Ovary (tissue), 9 donors: ENCODE data around the gene MCRIP1. TPM values are rescaled to one million over a fixed set of nuclear protein-coding genes. Genes with fewer than 3 reads are reported as not detected.

Source experiments
- DNase-seq, 5 donors: peaks; one replicate each; pipeline ENCODE4 v3.0.0-alpha.2; 2019 to 2020
- H3K27ac ChIP-seq, 2 donors: fragments of 200-600 bp; one replicate each; pipeline versions ENCODE4 v1.5.1 to v1.8.0; 2019 to 2022
- H3K27me3 ChIP-seq: fragments of 200-600 bp; one replicate; pipeline ENCODE4 v1.8.0; 2022
- H3K36me3 ChIP-seq: fragments of 200-600 bp; sonication (generic); one replicate; pipeline ENCODE4 v1.5.1; 2019
- H3K4me1 ChIP-seq: one replicate; pipeline ENCODE4 v1.8.1; 2013; ENCODE audit warnings: mild to moderate bottlenecking, moderate library complexity; ENCODE audit not compliant: insufficient read depth
- H3K4me3 ChIP-seq: fragments of 200-600 bp; sonication (generic); one replicate; pipeline ENCODE4 v1.5.1; 2017
- H3K9me3 ChIP-seq, 2 donors: fragments of 200-600 bp in 1 of 2; sonication (generic) in 1 of 2; one replicate each; pipeline versions ENCODE4 v1.5.1 to v1.8.1; 2013 to 2019; ENCODE audit warnings: mild to moderate bottlenecking in 1 of 2, moderate library complexity in 1 of 2
- CTCF ChIP-seq, 3 donors: fragments of 450-650 bp in 2 of 3; fragments of 200-600 bp in 1 of 3; IDR thresholded peaks; one replicate each; pipeline versions ENCODE4 v1.5.1 to v1.8.0; 2016 to 2022; ENCODE audit warnings: antibody characterized with exemption in 3 of 3, mild to moderate bottlenecking in 1 of 3
- EP300 ChIP-seq: sonication (generic); formaldehyde crosslinking; IDR thresholded peaks from one replicate; pipeline ENCODE4 v1.6.1; 2017; ENCODE audit warnings: antibody characterized with exemption
- POLR2A ChIP-seq: fragments of 450-650 bp; IDR thresholded peaks from one replicate; pipeline ENCODE4 v1.6.1; 2017; ENCODE audit warnings: antibody characterized with exemption, mild to moderate bottlenecking, moderate library complexity
- WGBS, 3 donors: extraction: QIAGEN DNeasy Blood & Tissue Kit in 1 of 3; methylation state at CpG; one replicate each; pipeline versions ENCODE4 v1.1.5 to v1.1.7; 2013 to 2017; 5-methylcytosine and 5-hydroxymethylcytosine counted together
- intact Hi-C, 4 donors: fragments of 100-400 bp; cut with DNase I; formaldehyde crosslinking; loops; one replicate each; pipeline versions ENCODE4 v1.11.0 to v1.15.1; 2022 to 2023
- polyA plus RNA-seq, 2 donors: library from polyadenylated mRNA; stranded (reverse); fragments of 200-250 nt in 1 of 2; fragments of 350-450 nt in 1 of 2; fragmentation: Illumina TruSeq in 1 of 2; extraction: RNeasy Lipid Tissue Mini Kit (QIAGEN cat#74804) in 1 of 2; gene quantifications; one replicate each; pipeline ENCODE4 v1.2.3, GENCODE V29; 2013 to 2014
- total RNA-seq, 7 donors: library from RNA; depleted of rRNA in 2 of 7; stranded (reverse); fragments of >200 nt in 2 of 7; fragmentation: NEBNext Ultra II Directional in 3 of 7; extraction: Animal tissue kit (Norgen Biotek cat#: 25700) in 3 of 7; gene quantifications; one replicate each; pipeline versions ENCODE4 v1.1.0 to v1.2.4, GENCODE V29; 2016 to 2023
- donor health status: DM: no; HTN: no; CAD: no; lungs with moderate emphysema.
- donor health status: DM: no; HTN: no; CAD: no.
- donor health status: Bipolar disorder and iron deficiency.
- donor health status: DM: yes; HTN: yes; CAD: no.
- donor health status: DM: no; HTN: no; CAD: no.
- donor health status: DM: yes; HTN: yes; CAD: no.

MCRIP1 gene
- total and polyA plus RNA-seq, 9 donors, result 0.30 to 135 (median 97.0) TPM

GRCh38 chr17:81811705-81812570 is 21.2 kb downstream of the MCRIP1 start:
- H3K4me1 ChIP-seq, result no peaks in the 10 kb centered on the region
- intact Hi-C loops, result no loop called here
- DNase-seq, result no peak
- TF ChIP-seq POLR2A (no peak), EP300 (no peak), CTCF (IDR thresholded peaks at IDR 0.05) (no peak)
- no peak overlapping the region for H3K4me3 ChIP-seq
- no peaks in the 10 kb centered on the region for H3K27me3 ChIP-seq
- no peaks in the 10 kb centered on the region for H3K36me3 ChIP-seq
- WGBS, 3 donors, result 66 to 72% (median 68%) methylated on average over 13 to 24 of the region's 24 CpGs
- no peak overlapping the region for H3K27ac ChIP-seq
- H3K9me3 ChIP-seq, result no peaks in the 10 kb centered on the region

DNA sequence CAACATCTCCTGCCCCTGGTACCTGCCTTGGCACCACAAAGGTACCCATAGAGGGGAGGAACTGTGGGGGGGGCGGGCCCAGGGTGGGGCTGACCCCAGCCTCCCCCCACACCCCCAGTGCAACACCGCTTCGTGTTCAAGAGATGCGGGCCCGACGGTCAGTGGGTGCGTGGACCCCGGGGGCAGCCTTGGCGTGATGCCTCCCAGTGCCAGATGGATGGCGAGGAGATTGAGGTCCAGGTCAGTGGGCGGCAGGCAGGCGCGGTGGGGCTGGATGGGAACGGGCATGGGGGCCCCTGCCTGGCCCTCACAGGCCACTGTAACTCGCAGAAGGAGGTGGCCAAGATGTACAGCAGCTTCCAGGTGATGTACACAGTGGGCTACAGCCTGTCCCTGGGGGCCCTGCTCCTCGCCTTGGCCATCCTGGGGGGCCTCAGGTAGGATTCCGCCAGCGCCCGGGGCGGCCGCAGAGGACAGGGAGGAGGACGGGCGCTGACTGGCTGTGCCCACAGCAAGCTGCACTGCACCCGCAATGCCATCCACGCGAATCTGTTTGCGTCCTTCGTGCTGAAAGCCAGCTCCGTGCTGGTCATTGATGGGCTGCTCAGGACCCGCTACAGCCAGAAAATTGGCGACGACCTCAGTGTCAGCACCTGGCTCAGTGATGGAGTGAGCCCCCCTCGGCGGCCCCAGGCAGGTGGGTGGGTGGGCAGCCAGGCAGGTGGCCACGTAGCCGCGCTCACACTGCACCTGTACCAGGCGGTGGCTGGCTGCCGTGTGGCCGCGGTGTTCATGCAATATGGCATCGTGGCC is 22.0 kb downstream of the MCRIP1 start:
- no peaks in the 10 kb centered on the region for H3K36me3 ChIP-seq
- intact Hi-C loops, result no loop called here
- TF ChIP-seq CTCF (IDR thresholded peaks at IDR 0.05) (no peak), POLR2A (no peak), EP300 (no peak)
- H3K9me3 ChIP-seq, result no peaks in the 10 kb centered on the region
- H3K4me3 ChIP-seq, result no peak overlapping the region
- DNase-seq, result no peak
- H3K27me3 ChIP-seq, result no peaks in the 10 kb centered on the region
- WGBS, 3 donors, result 78 to 83% (median 79%) methylated on average over 31 to 42 of the region's 42 CpGs
- no peak overlapping the region for H3K27ac ChIP-seq
- H3K4me1 ChIP-seq, result no peaks in the 10 kb centered on the region

DNA sequence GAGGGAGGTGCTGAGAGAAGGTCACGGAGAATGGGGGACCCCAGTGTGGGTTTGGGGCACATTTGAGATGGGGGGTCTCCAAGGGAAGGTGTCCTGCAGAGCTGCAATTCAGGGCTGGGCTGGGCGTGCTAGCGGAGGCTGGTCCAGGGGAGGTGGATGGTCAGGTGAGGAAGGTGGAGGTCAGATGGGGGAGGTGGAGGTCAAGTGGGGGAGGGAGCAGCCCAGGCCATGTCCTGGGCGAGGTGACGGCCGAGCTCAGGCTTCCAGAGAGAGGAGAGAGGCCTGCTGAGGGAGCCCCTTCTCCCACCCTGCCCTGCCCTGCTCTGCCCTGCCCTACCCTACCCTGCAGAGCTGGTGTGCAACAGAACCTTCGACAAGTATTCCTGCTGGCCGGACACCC is 22.6 kb downstream of the MCRIP1 start:
- TF ChIP-seq EP300 (no peak), POLR2A (no peak), CTCF (IDR thresholded peaks at IDR 0.05) (no peak)
- WGBS, 3 donors, result 49 to 69% (median 57%) methylated on average over 8 of the region's 8 CpGs
- intact Hi-C loops, result no loop called here

DNA sequence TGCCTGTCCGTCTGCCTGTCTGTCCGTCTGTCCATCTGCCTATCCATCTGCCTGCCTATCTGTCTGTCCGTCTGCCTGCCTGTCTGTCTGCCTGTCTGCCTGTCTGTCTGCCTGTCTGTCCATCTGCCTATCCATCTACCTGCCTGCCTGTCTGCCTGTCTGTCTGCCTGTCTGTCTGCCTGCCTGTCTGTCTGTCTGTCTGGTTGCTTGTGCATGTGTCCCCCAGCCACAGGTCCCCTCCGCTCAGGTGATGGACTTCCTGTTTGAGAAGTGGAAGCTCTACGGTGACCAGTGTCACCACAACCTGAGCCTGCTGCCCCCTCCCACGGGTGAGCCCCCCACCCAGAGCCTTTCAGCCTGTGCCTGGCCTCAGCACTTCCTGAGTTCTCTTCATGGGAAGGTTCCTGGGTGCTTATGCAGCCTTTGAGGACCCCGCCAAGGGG is 23.5 kb downstream of the MCRIP1 start:
- H3K36me3 ChIP-seq, result no peaks in the 10 kb centered on the region
- H3K27me3 ChIP-seq, result no peaks in the 10 kb centered on the region
- intact Hi-C loops, result no loop called here
- DNase-seq, result no peak
- whole genome bisulfite sequencing, 3 donors, result 63 to 76% (median 63%) methylated on average over 7 of the region's 7 CpGs
- no peak overlapping the region for H3K4me3 ChIP-seq
- H3K27ac ChIP-seq, result no peak overlapping the region
- no peaks in the 10 kb centered on the region for H3K4me1 ChIP-seq
- H3K9me3 ChIP-seq, result no peaks in the 10 kb centered on the region
- no peak for TF ChIP-seq POLR2A
- no peak for TF ChIP-seq EP300
- TF ChIP-seq CTCF (IDR thresholded peaks at IDR 0.05), result no peak

More for the DNA sequence above, 22.6 kb downstream of the MCRIP1 start:
- DNase-seq, result no peak
- Histone ChIP-seq H3K4me1 (no peaks in the 10 kb centered on the region), H3K36me3 (no peaks in the 10 kb centered on the region), H3K27ac (no peak overlapping the region), H3K27me3 (no peaks in the 10 kb centered on the region), H3K9me3 (no peaks in the 10 kb centered on the region), H3K4me3 (no peak overlapping the region)
